ENCODE measurements around the gene EFL1.

EFL1 gene

GRCh38 chr15:82106679-82107078, 155.9 kb downstream of the EFL1 start:
- H3K27ac ChIP-seq: no peak overlapping the region
- TF ChIP-seq, protein P1, sequence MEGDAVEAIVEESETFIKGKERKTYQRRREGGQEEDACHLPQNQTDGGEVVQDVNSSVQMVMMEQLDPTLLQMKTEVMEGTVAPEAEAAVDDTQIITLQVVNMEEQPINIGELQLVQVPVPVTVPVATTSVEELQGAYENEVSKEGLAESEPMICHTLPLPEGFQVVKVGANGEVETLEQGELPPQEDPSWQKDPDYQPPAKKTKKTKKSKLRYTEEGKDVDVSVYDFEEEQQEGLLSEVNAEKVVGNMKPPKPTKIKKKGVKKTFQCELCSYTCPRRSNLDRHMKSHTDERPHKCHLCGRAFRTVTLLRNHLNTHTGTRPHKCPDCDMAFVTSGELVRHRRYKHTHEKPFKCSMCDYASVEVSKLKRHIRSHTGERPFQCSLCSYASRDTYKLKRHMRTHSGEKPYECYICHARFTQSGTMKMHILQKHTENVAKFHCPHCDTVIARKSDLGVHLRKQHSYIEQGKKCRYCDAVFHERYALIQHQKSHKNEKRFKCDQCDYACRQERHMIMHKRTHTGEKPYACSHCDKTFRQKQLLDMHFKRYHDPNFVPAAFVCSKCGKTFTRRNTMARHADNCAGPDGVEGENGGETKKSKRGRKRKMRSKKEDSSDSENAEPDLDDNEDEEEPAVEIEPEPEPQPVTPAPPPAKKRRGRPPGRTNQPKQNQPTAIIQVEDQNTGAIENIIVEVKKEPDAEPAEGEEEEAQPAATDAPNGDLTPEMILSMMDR (conservative IDR thresholded peaks at IDR 0.05): no peak
- TF ChIP-seq ZFX (IDR thresholded peaks at IDR 0.05): no peak

- no peak overlapping the region for H3K27ac ChIP-seq
- TF ChIP-seq, protein P1 (conservative IDR thresholded peaks at IDR 0.05): peak; percentile 6; the same call in 1 of the 2 replicates
- no peak for TF ChIP-seq ZFX (IDR thresholded peaks at IDR 0.05)
Measured at GRCh38 chr15:82105451-82106215, 156.9 kb downstream of the EFL1 start.

- no peak overlapping the region for H3K27ac ChIP-seq
- TF ChIP-seq, protein P1 (conservative IDR thresholded peaks at IDR 0.05): no peak; the same call in 1 of the 2 replicates
- TF ChIP-seq ZFX (IDR thresholded peaks at IDR 0.05): no peak
Measured at GRCh38 chr15:82103468-82103867, 159.1 kb downstream of the EFL1 start.

DNA sequence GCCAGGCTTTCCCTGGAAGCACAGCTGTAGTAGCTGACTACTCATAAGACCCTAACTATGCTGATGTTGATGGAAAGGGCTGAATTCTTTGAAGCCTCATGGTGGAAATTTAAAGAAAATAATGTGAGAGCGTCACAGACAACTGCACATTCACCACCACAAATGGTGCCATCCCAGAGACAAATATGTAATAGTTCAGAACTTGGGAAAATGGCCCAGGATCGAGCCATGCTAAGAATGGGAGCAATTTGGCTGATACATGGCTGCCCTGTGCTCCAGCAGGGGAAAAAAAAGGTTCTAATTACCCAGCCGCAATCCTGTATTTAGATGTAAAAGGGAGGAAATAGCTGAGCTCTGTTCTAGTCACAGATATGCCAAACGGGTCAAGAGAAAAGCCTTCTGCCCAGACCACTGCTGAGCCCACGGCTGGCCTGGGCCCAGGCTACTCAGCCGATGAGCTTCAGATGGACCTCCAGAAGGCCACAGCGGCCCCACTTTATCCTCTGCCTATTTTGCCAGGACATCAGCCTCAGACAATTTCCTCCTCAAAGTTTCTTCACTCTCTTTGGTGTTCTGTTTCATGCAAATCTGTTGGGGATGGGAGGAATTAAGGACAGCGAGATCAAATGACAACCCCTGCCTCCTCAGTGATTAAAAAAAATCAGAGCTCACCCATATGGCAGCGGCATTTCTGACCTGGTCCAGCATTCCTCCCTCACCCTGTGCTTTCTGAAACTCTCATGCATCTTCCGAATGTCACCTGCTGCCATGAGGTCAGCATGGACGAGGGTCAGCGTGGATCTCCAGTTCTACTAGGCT, 162.2 kb downstream of the EFL1 start:
- no peak for TF ChIP-seq ZFX (IDR thresholded peaks at IDR 0.05)
- TF ChIP-seq, protein P1 (conservative IDR thresholded peaks at IDR 0.05): no peak
- no peak overlapping the region for H3K27ac ChIP-seq

GRCh38 chr15:82098674-82099073, 163.9 kb downstream of the EFL1 start:
- no peak overlapping the region for H3K27ac ChIP-seq
- TF ChIP-seq ZFX (IDR thresholded peaks at IDR 0.05): no peak
- TF ChIP-seq, protein P1 (conservative IDR thresholded peaks at IDR 0.05): no peak

GRCh38 chr15:82095803-82096202, 166.7 kb downstream of the EFL1 start:
- TF ChIP-seq, protein P1 (conservative IDR thresholded peaks at IDR 0.05): no peak
- no peak for TF ChIP-seq ZFX (IDR thresholded peaks at IDR 0.05)
- H3K27ac ChIP-seq: no peak overlapping the region

GRCh38 chr15:82093774-82094211, 168.7 kb downstream of the EFL1 start:
- TF ChIP-seq, protein P1 (conservative IDR thresholded peaks at IDR 0.05): no peak
- TF ChIP-seq ZFX (IDR thresholded peaks at IDR 0.05): no peak
- H3K27ac ChIP-seq: no peak overlapping the region

Data from C4-2B (cell line).